GM18507 (cell line): ENCODE results near the gene ATXN8OS.
"Not testable (repeated sequence)": the region's sequence is repeated elsewhere in the genome, so short reads cannot be mapped to it uniquely, and the experiment has no call there.

Source experiments
- DNase-seq: peaks from one replicate; pipeline ENCODE4 v3.0.0; 2011; ENCODE audit warnings: low read depth; ENCODE audit not compliant: insufficient read length; ENCODE audit errors: extremely low spot score
- FAIRE-seq: peaks from 2 replicates; lab custom pipeline; 2011; peaks lifted over from hg19 to GRCh38; lab: Jason Lieb, UNC

Gene ATXN8OS

DNA sequence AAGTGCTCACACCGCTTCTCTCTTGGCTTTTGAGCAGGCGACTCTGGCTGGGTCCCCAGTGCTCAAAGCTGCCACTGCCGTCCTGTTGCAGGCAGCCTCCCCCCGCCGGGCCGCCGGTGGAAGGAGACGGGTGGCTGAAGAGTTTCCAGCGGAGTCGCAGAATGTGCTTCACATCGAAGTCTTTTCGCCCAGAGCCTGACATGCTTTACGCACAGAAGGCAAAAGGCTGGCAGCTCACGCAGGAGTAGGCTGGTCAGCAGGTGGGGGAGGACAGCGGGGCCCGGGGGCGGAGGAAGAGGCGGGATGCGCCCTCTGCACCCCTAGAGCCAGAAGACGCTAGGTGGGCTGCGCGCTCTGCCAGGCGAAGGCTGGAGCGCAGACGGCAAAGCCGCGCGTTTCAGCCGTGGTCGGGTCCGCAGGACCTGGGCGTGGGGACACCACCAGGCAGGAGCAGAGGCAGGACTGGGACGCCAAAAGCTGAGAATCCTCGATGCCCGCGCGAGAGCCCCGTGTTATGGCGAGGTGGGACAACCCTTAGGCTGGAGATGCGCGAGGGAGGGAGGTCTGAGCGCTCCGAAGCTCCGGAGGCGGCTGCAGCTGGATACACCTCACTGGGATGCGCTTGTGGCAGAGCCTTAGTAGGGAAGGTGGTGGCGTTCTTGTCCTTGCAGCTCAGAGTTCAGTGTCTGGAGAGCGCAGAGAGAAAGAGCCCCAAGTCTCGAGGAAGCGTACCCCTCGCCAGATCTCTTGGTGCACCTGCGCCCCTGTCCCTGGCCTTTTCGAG, at the start of gene ATXN8OS:
TSS of gene ATXN8OS (plus strand) at position 329 of the 784 bp plus-strand sequence.
- DNase-seq = no peak
- FAIRE-seq = no peak

DNA sequence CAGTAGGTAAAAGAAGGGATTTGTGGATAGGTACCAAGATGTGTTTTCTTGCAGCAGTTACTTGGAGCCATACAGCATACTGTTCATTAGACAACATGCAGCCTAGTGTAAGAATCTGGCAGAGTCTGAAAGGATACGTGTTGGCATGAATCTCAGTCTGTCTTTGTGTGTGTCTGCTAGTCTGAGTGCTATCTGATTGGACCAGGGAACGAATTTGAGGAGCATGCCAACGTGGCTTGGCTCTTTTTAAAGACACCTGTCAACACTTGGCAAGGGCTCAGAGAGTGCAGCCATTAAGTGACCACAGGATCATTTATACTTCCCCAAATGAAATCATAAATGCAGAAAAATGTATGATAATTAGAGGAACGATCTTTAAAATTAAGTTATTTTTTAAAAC, 27.6 kb upstream of the ATXN8OS start:
- DNase-seq (no peak), FAIRE-seq (no peak)

DNA sequence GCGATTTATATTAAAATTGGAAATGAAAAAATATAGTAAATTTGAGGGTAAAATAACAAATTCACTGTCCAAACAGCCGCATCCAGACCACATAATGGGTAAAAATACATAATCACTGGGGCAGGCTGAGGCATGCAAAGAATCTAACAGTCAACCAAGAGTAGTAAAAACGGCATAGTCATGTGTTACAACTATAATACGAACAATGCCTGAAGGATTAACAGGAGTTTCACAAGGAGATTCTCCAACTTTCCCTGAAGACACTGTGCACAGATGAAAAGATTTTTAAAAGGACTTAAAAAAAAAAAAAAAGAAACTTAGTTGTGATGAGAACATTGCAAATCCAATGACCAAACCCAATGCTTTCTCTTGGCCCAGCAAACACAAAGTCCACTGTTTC, 20.4 kb upstream of the ATXN8OS start:
- DNase-seq (no peak), FAIRE-seq (no peak)

DNA sequence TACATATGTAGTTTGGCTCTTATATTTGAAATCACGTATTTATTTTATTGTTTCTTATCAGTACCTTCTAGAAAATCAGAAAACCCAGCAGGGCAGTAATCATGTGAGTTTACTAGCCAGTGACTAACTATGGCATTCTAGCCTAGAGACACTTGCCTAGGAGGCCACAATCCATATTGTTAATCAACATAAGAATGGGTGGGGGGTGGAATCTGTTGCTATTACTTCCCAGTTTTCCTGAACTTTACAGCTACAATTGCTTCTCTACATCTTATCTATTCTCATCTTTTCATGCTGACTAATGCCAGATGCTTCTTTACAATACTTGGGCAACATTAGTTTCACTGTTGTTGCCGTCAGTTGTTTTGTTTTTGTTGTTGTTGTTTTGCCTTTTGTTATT, 18.7 kb upstream of the ATXN8OS start:
- FAIRE-seq (no peak), DNase-seq (no peak)

DNA sequence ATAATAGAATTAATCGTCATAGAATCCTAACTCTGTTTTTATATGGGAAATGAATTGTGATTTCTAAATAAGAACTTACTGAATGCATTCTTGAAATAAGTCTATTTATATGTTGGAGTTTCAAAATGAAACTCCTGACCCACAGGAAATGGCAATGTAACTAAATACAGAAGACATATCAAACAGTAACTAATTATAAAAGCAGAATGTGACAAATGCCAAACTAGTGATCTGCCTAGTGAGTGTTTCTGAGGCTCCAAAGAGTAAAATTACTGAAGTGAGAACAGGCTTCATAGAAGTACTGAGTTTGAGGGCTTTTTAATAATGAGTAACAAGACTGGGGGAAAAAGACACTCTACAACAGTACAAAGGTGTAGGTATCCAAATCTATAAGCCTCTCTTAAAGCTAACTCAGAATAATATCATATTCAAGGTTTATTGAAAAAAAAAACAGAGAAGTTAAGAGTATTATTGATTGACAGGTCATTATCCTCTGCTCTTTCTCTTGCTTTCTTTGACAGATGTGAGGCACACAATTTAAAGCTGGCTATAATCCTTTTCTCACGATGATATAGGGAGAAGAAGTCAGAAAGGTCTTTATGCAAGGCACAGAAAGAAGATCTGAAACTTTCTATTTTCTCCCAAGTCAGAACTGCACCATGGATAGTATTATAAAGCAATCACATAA, 17.4 kb upstream of the ATXN8OS start:
- no peak for DNase-seq
- no peak for FAIRE-seq

GRCh38 chr13:70098669-70099068, 9.0 kb upstream of the ATXN8OS start:
- DNase-seq (no peak), FAIRE-seq (no peak)

GRCh38 chr13:70104481-70104880, 3.1 kb upstream of the ATXN8OS start:
- FAIRE-seq (no peak), DNase-seq (no peak)

DNA sequence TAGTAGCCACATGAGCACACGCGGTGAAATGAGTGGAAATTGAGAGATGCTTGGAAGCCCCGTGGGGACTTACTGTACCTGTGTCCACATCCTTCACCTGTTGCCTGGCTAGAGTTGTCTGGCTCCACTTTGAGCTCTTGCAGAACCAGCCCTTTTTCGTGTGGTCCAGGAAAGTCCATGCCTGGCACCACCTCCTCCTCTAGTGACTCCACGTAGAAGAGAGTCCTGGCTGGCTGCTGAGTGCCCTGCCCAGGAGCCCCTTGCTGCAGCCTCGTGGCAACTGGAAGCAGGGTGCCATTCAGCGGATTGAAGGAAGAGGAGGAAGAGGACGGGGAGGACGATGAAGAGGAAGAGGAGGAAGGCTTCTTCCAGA, 515 bp upstream of the ATXN8OS start:
- FAIRE-seq (no peak), DNase-seq (no peak)

DNA sequence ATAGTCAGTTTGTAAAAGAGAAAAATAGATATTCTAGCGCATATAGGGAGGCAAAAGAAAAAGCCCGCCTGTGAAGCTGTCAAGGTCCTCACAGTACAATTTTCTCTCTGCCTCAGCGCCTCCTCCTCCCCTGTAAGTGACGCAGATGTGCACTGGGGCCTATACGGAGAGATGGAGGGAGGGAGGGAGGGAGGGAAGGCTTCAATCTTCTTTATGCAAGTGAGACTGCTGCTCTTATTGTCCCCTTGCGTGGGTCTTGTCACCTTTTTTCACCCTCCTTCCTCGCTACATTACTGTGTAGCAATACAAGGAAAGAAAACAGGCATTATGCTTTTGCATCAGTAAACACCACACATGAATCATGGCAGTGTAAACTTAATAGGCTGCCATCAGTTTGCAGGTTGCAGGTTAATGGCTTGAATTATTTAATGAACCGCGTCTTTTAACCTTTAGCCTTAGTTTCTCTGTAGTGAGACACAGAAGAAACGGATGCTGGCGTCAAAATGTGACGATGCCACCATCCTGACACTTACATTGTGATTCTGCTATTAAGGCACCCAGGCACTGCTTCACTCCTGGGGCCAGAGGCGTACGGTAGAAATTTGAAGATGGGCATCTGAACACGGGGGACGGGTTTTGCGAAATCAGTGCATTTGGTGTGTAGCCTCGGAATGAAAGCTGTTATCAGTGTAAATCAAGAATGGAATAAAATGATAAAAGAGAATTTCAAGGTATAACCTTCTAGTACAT, 905 bp downstream of the ATXN8OS start, which contains the start of gene KLHL1:
TSS of gene KLHL1 (minus strand) at position 97 of the 750 bp plus-strand sequence. CDS start 753 bp downstream, outside the sequence.
- DNase-seq (no peak), FAIRE-seq (no peak)

GRCh38 chr13:70117338-70117905, 9.8 kb downstream of the ATXN8OS start:
- FAIRE-seq (no peak), DNase-seq (no peak)

- DNase-seq (no peak), FAIRE-seq (no peak)
Observed at GRCh38 chr13:70125693-70126092, 18.1 kb downstream of the ATXN8OS start.

DNA sequence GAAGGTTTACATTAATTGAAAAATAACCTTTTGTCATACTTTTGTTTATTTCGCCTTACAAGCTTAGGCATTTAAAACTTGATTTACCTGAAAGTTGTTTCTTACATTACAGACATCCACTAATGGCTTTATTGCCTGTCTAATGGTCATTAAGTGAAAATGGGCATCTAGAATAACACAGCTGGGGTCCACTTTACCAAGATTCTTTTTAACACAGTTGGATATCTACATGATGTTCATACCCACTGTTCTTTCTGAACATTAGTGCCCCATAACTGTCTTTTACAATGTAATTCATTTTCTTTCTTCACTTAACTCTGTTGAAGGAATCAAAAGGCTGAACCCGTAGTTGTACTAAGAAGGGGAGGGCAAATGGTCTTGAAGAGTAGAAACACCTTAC, 20.5 kb downstream of the ATXN8OS start:
- DNase-seq = no peak
- no peak for FAIRE-seq

DNA sequence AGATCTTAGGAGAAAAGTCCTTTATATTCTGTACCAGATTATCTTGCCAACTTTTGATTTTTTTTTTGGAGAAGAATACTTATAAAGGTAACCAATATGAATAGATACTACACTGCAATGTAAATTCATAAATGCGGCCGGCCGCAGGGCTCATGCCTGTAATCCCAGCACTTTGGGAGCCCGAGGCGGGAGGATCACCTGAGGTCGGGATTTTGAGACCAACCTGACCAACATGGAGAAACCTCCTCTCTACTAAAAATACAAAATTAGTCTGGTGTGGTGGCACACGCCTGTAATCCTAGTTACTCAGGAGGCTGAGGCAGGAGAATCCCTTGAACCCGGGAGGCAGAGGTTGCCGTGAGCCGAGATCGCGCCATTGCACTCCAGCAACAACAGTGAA, 35.0 kb downstream of the ATXN8OS start:
- not testable (repeated sequence) for DNase-seq, FAIRE-seq

GRCh38 chr13:70162141-70162540, 54.5 kb downstream of the ATXN8OS start:
- FAIRE-seq (no peak), DNase-seq (no peak)

DNA sequence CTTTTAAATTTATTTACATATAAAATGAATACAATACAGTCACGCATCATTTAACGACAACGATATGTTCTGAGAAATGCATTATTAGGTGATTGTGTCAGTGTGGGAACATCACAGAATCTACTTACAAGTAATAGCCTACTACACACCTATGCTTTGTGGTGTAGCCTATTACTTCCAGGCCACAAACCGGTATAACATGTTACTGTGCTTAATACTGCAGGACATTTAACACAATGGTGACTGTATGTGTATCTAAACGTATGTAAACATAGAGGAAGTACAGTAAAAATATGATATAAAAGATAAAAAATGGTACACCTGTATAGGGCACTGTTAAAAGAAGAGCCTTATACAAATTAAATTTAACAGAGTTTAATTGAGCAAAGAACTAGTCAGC, 63.1 kb downstream of the ATXN8OS start:
- DNase-seq = no peak
- no peak for FAIRE-seq

- DNase-seq = no peak
- FAIRE-seq = no peak
Observed at GRCh38 chr13:70171151-70171550, 63.5 kb downstream of the ATXN8OS start.

GRCh38 chr13:70172946-70173597, 65.4 kb downstream of the ATXN8OS start:
- no peak for FAIRE-seq
- no peak for DNase-seq

DNA sequence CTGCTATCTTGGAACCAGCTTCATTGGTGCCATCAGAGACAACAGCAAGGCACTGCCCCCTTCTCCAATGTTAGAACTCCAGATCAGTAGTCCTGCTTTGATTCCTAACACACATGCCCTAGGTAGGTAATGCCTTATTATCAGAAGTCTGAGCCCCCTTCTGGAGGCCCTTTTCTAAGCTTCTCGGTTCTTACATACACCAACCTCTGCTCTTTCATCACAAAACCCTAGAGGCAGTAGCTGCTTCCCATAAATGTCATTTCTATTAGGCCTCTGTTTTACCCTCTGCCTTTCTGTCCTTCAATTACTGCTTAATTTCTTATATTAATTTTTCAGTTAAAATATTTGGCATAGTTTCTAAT, 66.0 kb downstream of the ATXN8OS start:
- FAIRE-seq = no peak
- no peak for DNase-seq

- DNase-seq (no peak), FAIRE-seq (no peak)
Observed at GRCh38 chr13:70178346-70178745, 70.7 kb downstream of the ATXN8OS start.
